HuH-7 (cell line): ENCODE data around the gene SLC44A5.
"Not testable (repeated sequence)": the region's sequence is repeated elsewhere in the genome, so short reads cannot be mapped to it uniquely, and the experiment has no call there.

Experiments used
- DNase-seq: peaks from one replicate; pipeline ENCODE4 v3.0.0; 2011; ENCODE audit warnings: low spot score

Gene SLC44A5

DNA sequence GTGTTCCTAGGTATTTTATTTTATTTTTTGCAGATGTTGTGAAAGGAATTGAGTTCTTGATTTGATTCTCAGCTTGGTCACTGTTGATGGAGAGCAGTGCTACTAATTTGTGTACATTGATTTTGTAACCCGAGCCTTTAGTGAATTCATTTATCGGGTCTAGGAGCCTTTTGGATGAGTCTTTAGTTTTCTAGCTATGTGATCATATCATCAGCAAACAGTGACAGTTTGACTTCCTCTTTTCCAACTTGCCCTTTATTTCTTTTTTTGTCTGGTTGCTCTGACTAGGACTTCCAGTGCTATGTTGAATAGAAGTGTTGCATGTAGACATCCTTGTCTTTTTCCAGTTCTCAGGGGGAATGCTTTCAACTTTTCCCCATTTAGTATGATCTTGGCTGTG is 337.8 kb downstream of the SLC44A5 start:
- DNase-seq, result no peak

DNA sequence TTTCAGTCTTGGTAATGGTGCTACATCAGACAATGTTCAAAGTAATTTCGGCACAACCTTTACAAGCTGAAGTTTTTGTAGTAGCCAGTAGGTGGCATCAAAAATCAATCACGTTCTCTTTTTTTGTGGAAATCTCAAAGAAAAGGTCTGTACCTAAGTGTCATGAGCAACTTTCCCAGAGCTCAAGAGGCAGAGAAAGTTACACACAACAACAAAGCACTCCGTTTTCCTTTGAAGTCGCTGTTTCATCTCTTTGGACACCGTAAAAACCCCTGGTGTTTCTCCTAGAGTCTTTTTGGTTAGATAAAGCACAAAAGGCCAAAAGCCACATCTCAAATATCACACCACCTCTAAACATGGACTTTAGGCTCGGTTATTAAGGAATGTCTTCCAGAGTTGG is 345.1 kb downstream of the SLC44A5 start:
- DNase-seq, result peak; percentile 5

DNA sequence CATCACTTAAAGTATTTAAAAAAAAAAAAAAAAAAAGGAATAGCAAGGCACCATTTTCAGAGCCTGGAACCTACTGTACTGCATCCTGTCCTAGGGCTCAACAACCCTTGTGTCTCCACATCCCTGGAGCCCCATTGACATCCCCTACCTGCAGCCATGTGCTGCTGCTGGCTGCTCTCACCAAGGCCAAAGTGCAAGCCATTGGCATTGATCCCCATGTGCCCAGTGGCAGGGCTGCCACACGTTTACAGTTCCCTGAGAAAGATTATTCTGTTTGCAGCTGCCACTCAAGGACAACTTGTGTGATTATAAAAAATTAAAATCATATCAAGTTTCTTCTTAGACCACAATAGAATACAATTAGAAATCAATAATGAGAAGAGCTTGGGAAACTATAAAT is 346.8 kb downstream of the SLC44A5 start:
- no peak for DNase-seq

DNA sequence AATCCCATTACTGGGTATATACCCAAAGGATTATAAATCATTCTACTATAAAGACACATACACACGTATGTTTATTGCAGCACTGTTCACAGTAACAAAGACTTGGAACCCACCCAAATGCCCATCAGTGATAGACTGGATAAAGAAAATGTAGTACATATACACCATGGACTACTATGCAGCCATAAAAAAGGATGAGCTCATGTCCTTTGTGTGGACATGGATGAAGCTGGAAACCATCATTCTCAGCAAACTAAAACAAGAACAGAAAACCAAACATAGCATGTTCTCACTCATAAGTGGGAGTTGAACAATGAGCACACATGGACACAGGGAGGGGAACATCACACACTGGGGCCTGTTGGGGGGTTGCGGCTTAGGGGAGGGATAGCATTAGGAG is 347.3 kb downstream of the SLC44A5 start:
- DNase-seq, result not testable (repeated sequence)

DNA sequence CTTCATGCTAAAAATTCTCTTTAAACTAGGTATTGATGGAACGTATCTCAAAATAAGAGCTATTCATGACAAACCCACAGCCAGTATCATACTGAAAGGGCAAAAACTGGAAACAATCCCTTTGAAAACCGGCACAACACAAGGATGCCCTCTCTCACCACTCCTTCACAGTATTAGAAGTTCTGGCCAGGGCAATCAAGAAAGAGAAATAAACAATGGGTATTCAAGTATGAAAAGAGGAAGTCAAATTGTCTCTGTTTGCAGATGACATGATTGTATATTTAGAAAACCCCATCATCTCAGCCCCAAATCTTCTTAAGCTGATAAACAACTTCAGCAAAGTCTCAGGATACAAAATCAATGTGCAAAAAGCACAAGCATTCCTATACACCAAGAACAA is 349.0 kb downstream of the SLC44A5 start:
- not testable (repeated sequence) for DNase-seq

DNA sequence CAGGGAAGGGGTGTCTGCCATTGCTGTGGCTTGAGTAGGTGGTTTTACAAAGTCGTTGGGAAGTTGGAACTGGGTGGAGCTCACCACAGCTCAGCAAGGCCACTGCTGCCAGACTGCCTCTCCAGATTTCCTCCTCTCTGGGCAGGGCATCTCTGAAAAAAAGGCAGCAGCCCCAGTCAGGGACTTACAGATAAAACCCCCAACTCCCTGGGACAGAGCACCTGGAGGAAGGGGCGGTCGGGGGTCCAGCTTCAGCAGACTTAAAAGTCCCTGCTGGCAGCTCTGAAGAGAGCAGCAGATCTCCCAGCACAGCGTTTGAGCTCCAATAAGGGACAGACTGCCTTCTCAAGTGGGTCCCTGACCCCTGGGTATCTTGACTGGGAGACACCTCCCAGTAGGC is 352.6 kb downstream of the SLC44A5 start:
- DNase-seq, result no peak

DNA sequence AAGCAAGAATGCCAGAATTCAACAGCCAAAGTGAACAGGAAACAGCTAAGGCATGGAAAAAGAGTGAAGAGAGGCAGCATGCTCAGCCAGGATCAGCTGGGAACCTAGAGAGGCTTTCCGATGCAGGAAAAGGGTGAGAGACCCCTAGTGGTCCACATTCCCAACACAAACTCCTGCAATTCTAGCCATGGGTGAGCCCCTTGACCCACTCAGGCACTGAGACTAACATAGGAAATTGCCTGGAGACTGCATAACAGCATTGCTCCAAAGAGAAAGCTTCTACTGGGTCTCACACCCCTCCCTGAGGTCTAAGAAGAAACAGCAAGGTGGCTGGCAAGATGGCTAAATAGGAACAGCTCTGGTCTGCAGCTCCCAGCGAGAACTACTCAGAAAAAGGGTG is 353.5 kb downstream of the SLC44A5 start:
- no peak for DNase-seq

DNA sequence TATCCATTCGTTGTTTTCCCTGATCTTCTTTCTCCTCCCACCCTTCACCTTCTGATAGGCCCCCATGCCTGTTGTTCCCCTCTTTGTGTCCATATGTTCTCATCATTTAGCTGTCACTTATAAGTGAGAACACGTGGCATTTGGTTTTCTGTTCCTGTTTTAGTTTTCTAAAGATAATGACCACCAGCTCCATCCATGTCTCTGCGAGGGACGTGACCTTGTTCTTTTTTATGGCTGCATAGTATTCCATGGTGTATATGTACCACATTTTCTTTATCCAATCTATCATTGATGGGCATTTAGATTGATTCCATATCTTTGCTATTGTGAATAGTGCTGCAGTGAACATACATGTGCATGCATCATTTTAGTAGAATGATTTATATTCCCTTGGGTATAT is 360.8 kb downstream of the SLC44A5 start:
- DNase-seq, result not testable (repeated sequence)

DNA sequence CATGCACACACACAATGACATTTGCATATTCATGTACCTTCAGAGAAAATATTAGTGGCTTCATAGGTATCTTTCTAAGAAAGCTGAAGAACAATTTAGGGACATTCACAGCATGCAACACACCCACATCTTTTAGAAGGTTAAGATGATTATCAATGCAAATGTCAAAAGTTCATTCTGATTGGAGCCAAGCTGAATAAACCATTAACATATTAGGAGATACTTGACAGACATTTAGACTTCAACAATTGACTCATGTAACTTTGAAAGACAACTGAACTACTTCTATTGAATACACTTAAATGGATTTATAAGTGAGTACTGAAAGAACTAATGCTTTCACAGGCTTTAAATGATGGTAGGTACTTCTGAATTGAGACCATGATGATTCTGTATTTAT is 365.7 kb downstream of the SLC44A5 start:
- DNase-seq, result no peak

DNA sequence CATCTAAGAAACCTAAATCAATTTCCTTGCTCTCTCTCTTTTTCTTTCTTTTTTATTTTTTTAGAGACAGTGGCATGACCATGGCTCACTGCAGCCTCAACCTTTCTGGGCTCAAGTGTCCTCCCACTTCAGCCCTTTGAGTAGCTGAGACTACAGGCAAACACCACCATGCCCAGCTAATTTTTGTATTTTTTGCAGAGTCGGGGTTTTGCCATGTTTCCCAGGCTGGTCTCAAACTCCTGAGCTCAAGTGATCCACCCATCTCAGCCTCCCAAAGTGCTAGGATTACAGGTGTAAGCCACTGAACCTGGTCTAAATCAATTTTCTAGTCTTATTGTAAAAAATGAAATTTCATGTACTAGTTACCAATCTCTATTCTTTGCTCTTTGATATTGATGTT is 367.8 kb downstream of the SLC44A5 start:
- no peak for DNase-seq

DNA sequence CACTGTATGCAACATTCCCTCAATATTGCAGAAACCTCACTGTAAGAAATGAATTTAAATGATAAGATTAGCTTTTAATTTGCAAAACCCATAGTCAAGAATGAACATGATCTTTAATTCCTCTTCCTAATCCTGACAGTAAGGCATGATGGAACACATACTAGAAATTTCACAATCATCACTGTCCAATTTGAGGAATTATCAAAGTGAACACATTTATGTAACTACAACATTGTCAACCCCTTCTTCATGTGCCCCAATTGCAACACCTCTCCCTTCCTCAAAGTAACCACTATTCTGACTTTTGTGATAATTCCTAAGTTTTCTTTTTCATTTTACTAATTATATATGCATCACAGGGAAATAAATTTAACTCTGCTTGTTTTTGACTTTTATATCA is 373.6 kb downstream of the SLC44A5 start:
- no peak for DNase-seq

DNA sequence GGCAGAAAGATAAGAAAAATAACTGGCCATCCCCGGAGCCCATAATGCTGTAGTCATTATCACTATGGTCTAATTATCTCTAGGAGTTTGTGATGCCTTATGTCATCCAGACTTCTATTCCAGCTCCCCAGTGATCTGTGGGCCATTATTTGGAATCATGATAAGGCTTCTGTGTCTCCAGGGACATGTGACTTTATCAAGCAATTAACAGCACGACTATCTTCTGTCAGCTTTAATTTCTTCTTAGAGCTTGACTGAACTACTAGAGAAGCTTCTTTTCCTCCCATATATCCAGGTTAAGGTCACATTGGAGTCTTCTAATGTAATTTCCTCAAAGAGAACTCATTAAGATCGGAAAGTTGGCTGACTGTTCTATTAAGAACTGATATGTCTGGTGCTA is 376.4 kb downstream of the SLC44A5 start:
- DNase-seq, result no peak

DNA sequence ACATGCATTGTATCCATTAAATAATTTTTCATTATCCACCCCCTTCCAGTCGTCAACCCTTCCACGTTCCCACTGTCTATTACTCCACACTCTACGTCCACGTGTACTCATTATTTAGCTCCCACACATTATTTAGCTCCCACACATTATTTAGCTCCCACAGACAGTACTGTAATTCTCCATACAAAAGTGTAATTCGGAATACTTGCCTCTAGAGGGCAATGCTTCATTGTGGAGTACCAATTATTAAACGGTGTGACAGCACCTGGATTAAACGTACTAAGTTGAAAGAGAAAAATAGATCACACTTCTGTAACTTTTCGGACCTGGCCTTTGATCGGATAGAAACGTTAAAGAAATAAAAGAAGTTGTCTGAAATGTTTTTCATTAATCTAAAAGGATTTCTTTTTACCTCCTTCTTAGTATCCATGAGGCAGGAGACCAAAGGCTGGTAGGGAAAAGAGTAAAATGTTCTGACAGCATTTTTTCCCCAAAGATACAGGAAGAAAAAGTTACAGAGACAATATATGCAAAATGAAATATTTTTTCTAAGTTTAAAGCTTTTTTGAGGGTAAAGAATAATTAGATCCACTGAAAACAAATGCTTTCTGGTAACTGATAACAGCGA is 377.5 kb downstream of the SLC44A5 start:
- peak; percentile 1 for DNase-seq

DNA sequence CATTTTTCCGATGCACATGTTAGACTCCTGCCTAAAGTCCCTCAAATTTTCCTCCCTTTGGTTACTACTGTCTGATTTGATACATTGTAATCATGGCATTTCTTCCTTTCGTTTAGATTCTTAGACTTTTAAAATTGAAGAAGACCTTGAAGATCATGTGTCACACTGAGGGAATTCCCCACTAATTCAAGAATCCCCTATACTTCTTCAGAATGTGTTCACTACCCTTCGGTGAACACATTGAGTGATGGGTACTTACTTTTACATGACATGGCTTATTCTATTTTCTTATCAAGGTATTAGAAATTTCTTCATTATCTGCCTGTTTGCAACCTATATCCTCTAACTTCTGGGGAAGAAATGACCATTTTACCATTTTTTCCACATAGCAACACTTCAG is 390.8 kb downstream of the SLC44A5 start:
- no peak for DNase-seq

DNA sequence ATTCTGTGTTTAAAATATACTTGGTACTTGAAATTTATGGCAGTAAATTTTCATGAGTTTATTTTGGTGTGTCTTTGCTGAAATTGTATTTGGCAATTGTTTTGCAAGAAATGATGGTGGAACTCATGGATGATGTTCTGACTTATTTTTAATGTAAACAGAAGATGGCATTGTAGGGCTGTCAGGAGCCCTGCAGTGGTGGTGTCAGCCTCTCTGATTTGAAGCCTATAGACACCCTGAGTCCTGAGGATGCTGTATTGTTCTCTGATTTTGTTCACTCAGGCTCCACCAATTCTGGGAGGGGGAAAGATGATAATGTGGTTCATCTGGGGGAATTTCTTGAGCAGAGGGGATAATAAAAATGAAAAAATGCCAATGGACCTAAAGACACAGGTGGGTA is 396.9 kb downstream of the SLC44A5 start:
- no peak for DNase-seq

DNA sequence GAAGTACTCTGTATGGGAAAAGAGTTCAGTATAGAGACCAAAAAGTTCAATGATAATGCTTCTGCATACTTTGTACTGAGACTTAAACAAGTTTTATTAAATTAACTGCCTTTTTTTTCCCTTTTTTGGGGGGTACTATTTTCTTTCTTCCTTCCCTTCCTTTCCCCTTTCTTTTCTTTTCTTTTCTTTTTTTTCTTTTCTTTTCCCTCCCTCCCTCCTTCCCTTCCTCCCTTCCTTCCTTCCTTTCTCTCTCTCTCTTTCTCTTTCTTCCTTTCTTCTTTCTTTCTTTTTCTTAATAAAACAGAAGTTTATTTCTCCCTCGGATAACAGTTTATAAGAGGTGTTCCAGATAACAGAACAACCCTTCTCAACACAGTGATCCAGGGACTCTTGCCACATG is 399.3 kb downstream of the SLC44A5 start:
- no peak for DNase-seq

DNA sequence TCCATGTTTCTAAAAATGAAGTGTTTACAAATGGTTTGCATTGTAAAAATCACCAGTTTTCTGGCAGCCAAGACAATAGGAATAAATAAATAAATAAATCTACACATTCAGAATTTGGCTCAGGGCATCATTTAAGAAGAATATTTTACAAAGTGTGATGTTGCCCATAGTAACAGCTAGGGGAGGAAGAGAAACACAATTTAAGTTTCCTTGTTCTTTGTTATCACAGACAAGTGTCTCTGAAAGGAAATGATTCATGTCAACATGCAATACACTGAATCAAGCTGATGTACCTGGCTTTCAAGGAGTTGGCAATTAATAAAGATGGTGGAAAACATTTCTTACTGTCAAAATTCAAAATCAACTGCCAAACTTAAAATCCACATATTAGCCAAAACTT is 402.1 kb downstream of the SLC44A5 start:
- DNase-seq, result no peak

DNA sequence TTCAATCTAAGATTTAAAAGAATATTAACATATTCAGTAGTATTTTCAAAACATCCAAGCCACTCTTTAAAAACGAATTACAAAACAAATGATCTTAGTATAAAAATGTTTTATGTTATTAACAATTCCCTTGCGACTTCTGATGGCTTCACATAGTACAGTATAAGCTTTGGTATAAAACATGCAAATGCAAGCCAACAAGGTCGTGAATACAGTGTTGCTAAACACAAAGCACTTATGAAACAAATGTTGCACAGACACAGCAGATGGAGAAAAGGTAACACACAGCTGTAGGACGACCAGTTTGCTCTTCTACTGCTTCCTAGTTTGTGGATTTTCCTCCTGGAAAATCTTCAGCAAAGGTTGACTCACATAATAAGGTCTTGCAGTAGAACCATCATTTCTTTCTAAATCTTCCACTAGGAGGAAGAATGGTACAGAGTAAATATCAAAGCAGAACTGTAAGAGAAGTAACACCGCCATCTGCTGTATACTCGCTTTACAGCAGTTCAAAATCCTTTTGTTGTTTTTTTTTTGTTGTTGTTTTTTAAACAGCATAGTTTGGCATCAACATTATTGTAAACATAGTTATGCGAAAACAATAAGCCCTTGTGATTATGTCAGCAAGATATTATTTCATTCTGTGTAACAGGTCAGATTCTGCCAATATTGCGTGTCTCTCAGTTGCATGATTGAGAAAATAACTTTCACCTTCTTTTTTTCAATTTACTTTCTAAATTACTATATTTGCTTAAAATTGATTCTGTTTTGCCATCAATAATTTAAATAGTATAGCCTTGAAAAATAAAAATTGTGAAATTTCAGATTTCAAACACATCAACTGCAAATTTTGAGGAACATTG is 407.3 kb downstream of the SLC44A5 start:
- DNase-seq, result peak; percentile 20

DNA sequence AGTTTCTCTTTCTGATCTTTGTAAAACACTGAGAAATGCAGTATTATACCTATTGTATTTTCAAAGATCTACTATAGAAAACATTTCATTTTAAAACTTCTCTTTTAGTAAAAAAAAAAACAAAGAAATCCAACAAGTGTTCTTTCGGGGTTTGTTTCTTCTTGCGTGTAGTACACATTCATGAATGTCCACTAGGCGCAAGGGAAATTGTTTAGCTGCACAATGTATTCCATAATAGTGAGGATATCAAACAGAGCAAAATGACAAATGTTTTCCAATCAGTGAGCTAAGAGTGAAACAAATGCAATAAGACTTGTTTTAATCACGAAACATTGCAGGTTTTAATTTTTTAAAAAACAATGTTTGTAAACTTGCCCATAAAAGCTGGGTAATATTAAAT is 408.2 kb downstream of the SLC44A5 start:
- no peak for DNase-seq

DNA sequence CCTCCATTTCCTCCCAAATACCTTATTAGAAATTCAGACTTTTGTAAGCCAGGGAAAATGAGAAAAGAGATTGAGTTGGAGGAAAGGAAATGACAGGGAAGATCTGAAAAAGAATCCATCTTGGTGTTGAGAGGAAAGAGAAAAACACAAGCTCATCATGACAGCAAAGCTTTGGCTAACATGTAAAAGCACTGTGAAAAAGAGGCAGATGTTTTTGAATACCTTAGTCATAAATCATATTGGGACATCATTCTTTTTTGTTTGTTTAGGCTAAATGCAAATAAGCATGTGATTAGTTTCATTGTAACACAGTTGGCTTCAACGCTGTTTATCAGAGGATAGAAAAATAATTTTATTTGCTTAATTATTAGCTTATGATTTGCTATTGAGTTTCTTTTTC is 412.2 kb downstream of the SLC44A5 start:
- no peak for DNase-seq

DNA sequence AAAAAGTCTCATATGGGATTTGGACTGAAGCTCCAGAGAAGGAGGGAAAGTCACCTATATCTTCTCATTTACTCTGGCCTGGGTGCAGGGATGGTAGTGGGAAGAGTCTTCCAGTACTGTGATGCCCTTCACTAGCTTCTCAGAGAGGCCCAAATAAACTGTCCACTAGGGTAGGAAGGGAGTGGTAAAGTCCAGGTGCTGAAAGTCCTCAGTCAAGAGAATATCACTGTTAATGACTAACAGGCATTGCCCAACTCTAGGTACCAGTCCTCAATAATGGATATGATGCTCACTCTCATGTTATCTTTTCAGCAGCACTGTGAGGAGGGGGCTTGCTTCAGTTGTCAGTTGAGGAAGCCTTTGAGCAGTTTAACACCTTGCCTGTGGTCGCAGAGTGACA is 412.8 kb downstream of the SLC44A5 start:
- DNase-seq, result no peak

DNA sequence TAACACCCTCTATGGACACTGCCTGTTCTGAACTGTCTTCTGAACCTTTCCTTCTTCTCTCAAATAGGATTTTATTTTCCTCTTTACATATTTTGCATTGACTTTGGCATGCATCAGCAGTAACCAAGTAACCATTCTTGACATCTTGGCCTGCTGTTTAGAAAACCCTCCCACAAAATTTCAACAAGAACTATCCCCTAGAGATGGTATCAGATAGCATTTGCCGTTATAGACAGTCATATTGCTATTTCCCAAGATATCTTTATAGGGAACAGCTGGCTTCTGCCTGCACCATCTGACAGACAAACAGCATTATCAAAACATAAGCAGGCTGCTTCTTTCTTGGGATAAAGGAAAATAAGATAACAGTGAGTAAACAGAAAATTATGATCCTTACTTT is 422.0 kb downstream of the SLC44A5 start:
- DNase-seq, result no peak

DNA sequence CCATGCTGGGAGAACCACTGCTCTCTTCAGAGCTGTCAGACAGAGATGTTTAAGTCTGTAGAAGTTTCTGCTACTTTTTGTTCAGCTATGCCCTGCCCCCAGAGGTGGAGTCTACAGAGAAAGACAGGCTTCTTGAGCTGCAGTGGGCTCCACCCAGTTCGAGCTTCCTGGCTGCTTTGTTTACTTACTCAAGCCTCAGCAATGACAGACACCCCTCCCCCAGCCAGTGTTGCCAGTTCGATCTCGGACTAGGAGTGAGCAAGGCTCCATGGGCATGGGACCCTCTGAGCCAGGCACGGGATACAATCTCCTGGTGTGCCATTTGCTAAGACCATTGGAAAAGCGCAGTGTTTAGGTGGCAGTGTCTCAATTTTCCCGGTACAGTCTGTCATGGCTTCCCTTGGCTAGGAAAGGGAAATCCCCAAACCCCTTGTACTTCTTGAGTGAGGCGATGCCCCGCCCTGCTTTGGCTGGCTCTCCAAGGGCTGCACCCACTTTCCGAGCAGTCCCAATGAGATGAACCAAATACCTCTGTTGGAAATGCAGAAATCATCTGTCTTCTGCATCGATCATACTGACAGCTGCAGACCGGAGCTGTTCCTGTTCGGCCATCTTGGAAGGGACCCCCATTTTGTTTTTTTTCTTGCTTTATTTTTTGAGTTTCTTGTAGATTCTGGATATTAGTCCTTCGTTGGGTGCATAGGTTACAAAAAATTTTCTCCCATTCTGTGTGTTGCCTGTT is 429.5 kb downstream of the SLC44A5 start:
- DNase-seq, result not testable (repeated sequence)
